ENCODE data around the gene PLEKHM1. TPM values are rescaled to one million over a fixed set of nuclear protein-coding genes. Genes with fewer than 3 reads are reported as not detected.

Gene PLEKHM1
- total and polyA plus RNA-seq, 2 of the 4 experiments (the other 2 are of a cell fraction): 4.7 to 16.4 TPM

GRCh38 chr17:45438931-45439610, 51.5 kb downstream of the PLEKHM1 start:
- H3K27ac ChIP-seq (ENCODE audit: insufficient read depth, low read length): no peak overlapping the region
- ChIA-PET POLR2A (ENCODE audit: unreplicated experiment) (no interaction called here), CTCF (no interaction called here)
- TF ChIP-seq ELK1 (IDR thresholded peaks at IDR 0.05; ENCODE audit: borderline replicate concordance, low read depth, low read length) (no peak), BHLHE40 (IDR thresholded peaks at IDR 0.05; ENCODE audit: low read depth, low read length) (no peak), RFX5 (IDR thresholded peaks at IDR 0.05; ENCODE audit: low read depth, low read length) (no peak), RAD21 (IDR thresholded peaks at IDR 0.05; ENCODE audit: low read length) (no peak), FOS (IDR thresholded peaks at IDR 0.05; ENCODE audit: low read depth, low read length) (no peak), CEBPB (IDR thresholded peaks at IDR 0.05; ENCODE audit: low read depth, low read length) (no peak), MAFK (IDR thresholded peaks at IDR 0.05; ENCODE audit: low read depth, low read length) (no peak), RCOR1 (IDR thresholded peaks at IDR 0.05; ENCODE audit: insufficient replicate concordance, low read length) (no peak), SMC3 (IDR thresholded peaks at IDR 0.05; ENCODE audit: low read depth, low read length) (no peak), MAZ (IDR thresholded peaks at IDR 0.05; ENCODE audit: borderline replicate concordance, low read depth, low read length) (no peak), POLR2A (IDR thresholded peaks at IDR 0.05; ENCODE audit: low read depth, low read length) (no peak)
- TF ChIP-seq, protein P1, sequence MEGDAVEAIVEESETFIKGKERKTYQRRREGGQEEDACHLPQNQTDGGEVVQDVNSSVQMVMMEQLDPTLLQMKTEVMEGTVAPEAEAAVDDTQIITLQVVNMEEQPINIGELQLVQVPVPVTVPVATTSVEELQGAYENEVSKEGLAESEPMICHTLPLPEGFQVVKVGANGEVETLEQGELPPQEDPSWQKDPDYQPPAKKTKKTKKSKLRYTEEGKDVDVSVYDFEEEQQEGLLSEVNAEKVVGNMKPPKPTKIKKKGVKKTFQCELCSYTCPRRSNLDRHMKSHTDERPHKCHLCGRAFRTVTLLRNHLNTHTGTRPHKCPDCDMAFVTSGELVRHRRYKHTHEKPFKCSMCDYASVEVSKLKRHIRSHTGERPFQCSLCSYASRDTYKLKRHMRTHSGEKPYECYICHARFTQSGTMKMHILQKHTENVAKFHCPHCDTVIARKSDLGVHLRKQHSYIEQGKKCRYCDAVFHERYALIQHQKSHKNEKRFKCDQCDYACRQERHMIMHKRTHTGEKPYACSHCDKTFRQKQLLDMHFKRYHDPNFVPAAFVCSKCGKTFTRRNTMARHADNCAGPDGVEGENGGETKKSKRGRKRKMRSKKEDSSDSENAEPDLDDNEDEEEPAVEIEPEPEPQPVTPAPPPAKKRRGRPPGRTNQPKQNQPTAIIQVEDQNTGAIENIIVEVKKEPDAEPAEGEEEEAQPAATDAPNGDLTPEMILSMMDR (conservative IDR thresholded peaks at IDR 0.05; ENCODE audit: low read depth, low read length): no peak
- TF ChIP-seq, protein P2, sequence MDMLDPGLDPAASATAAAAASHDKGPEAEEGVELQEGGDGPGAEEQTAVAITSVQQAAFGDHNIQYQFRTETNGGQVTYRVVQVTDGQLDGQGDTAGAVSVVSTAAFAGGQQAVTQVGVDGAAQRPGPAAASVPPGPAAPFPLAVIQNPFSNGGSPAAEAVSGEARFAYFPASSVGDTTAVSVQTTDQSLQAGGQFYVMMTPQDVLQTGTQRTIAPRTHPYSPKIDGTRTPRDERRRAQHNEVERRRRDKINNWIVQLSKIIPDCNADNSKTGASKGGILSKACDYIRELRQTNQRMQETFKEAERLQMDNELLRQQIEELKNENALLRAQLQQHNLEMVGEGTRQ (IDR thresholded peaks at IDR 0.05; ENCODE audit: low read depth, low read length): no peak
- H2BK20ac ChIP-seq (ENCODE audit: low read depth, low read length): no peak overlapping the region
- ATAC-seq (ENCODE audit: low read depth): no peak
- peaks cover 22% of the 10 kb centered on the region for H3K36me3 ChIP-seq (ENCODE audit: control insufficient read depth, insufficient read depth, low read length)
- no peak overlapping the region for H2AK9ac ChIP-seq (replicated peaks; ENCODE audit: low read depth, low read length, poor library complexity)
- H2BK120ac ChIP-seq (ENCODE audit: low read depth, low read length): no peak overlapping the region
- no peak for DNase-seq
- dilution Hi-C loops (cut with HindIII; ENCODE audit: low sequenced_read_pairs, unreplicated experiment) (no loop called here), in situ Hi-C loops (cut with MboI; ENCODE audit: low sequenced_read_pairs) (no loop called here), intact Hi-C loops (cut with micrococcal nuclease) (no loop called here)
- H3K79me1 ChIP-seq (ENCODE audit: low read depth in 1 of 2, low read length in 2 of 2): no peaks in the 10 kb centered on the region
- BruUV-seq (replicated peaks): no TSS peak
- no peak overlapping the region for H2AFZ ChIP-seq (replicated peaks; ENCODE audit: low read length, poor library complexity)
- H3K9ac ChIP-seq (ENCODE audit: low read depth, low read length): no peak overlapping the region
- H4K5ac ChIP-seq (ENCODE audit: low read depth, low read length): no peak overlapping the region
- no peak overlapping the region for H3K4me3 ChIP-seq (ENCODE audit: insufficient read depth, low read depth, low read length)
- no peak overlapping the region for H3K4me2 ChIP-seq (ENCODE audit: low read depth, low read length)
- no peak overlapping the region for H3K4ac ChIP-seq (ENCODE audit: low read depth, low read length)
- 93% methylated on average over 7 of the region's 11 CpGs; no CpG with 5 or more reads in 1 of the 2 experiments for WGBS, 2 experiments (ENCODE audit: extremely low coverage in 2 of 2, insufficient read length in 1 of 2)
- H3K9me3 ChIP-seq (ENCODE audit: control insufficient read depth, insufficient read depth, low read length): no peaks in the 10 kb centered on the region
- peaks cover 7% of the 10 kb centered on the region; the same call in 1 of the 2 replicates for H4K20me1 ChIP-seq (ENCODE audit: insufficient read depth, low read length)
- no peaks in the 10 kb centered on the region for H3K27me3 ChIP-seq (ENCODE audit: control insufficient read depth, insufficient read depth, low read length)
- no peak overlapping the region for H2BK5ac ChIP-seq (ENCODE audit: low read depth, low read length, poor library complexity, severe bottlenecking)
- H3K18ac ChIP-seq (ENCODE audit: low read depth, low read length): no peak overlapping the region
- no peak overlapping the region for H3K23ac ChIP-seq (ENCODE audit: low read depth, low read length)
- H2AK5ac ChIP-seq (ENCODE audit: low read depth, low read length): no peak overlapping the region
- H3K9me1 ChIP-seq (ENCODE audit: insufficient read depth, low read length): no peaks in the 10 kb centered on the region; the same call in 1 of the 2 replicates
- no peak overlapping the region for H3K14ac ChIP-seq (replicated peaks; ENCODE audit: low read depth, low read length)
- no peak overlapping the region for H2BK15ac ChIP-seq (ENCODE audit: low read depth, low read length)
- H3K56ac ChIP-seq (ENCODE audit: extremely low read depth, insufficient read depth, low read length): no peak overlapping the region
- no peaks in the 10 kb centered on the region; the same call in 1 of the 2 replicates for H3K4me1 ChIP-seq (ENCODE audit: control insufficient read depth, insufficient read depth, low read length)
- H4K91ac ChIP-seq (ENCODE audit: insufficient read depth, low read depth, low read length): no peak overlapping the region
- H4K8ac ChIP-seq (ENCODE audit: low read depth in 2 of 2, low read length in 2 of 2): no peak overlapping the region
